Measurements from ENCODE around the gene FRK. TPM values are rescaled to one million over a fixed set of nuclear protein-coding genes. Genes with fewer than 3 reads are reported as not detected.
A peak's percentile ranks its signal among the peaks of the same experiment; 100 is the strongest.

FRK gene
- total RNA-seq, 2 donors from 2014 or later, result 0.02 to 0.05 TPM

- H3K9me3 Mint-ChIP-seq, result no peaks in the 10 kb centered on the region
- peaks cover 9% of the 10 kb centered on the region for H3K27me3 Mint-ChIP-seq (ENCODE audit: low read depth)
- no peaks in the 10 kb centered on the region for H3K4me1 Mint-ChIP-seq (ENCODE audit: low read depth)
- ATAC-seq (replicated peaks in 1 of 2) (no peak), DNase-seq (no peak)
- H3K4me3 Mint-ChIP-seq, result no peak overlapping the region
- H3K36me3 Mint-ChIP-seq (ENCODE audit: insufficient read depth in 2 of 2), result no peaks in the 10 kb centered on the region
- H3K27ac Mint-ChIP-seq, result no peak overlapping the region
Measured at GRCh38 chr6:116004841-116005815, 55.6 kb downstream of the FRK start.

GRCh38 chr6:116003668-116004067 lies 57.0 kb downstream of the FRK start:
- no peak for DNase-seq
- ATAC-seq (replicated peaks in 1 of 2), result no peak
- H3K36me3 Mint-ChIP-seq (ENCODE audit: insufficient read depth in 2 of 2), result no peaks in the 10 kb centered on the region
- H3K27me3 Mint-ChIP-seq (ENCODE audit: low read depth), result peaks cover 16% of the 10 kb centered on the region
- no peak overlapping the region for H3K4me3 Mint-ChIP-seq
- no peak overlapping the region for H3K27ac Mint-ChIP-seq
- H3K4me1 Mint-ChIP-seq (ENCODE audit: low read depth), result no peaks in the 10 kb centered on the region
- no peaks in the 10 kb centered on the region for H3K9me3 Mint-ChIP-seq

GRCh38 chr6:116002756-116003155 lies 57.9 kb downstream of the FRK start:
- Mint-ChIP-seq H3K4me3 (no peak overlapping the region), H3K27ac (no peak overlapping the region), H3K36me3 (ENCODE audit: insufficient read depth in 2 of 2) (no peaks in the 10 kb centered on the region), H3K4me1 (ENCODE audit: low read depth) (no peaks in the 10 kb centered on the region), H3K27me3 (ENCODE audit: low read depth) (peaks cover 23% of the 10 kb centered on the region), H3K9me3 (no peaks in the 10 kb centered on the region)
- ATAC-seq (replicated peaks in 1 of 2) (no peak), DNase-seq (no peak)

- Mint-ChIP-seq H3K27ac (no peak overlapping the region), H3K4me3 (no peak overlapping the region), H3K9me3 (no peaks in the 10 kb centered on the region), H3K36me3 (ENCODE audit: insufficient read depth in 2 of 2) (no peaks in the 10 kb centered on the region), H3K4me1 (ENCODE audit: low read depth) (no peaks in the 10 kb centered on the region), H3K27me3 (ENCODE audit: low read depth) (peaks cover 17% of the 10 kb centered on the region)
- DNase-seq (no peak), ATAC-seq (replicated peaks in 1 of 2) (no peak)
Measured at GRCh38 chr6:115999235-115999634, 61.5 kb downstream of the FRK start.

- Mint-ChIP-seq H3K4me3 (no peak overlapping the region), H3K36me3 (ENCODE audit: insufficient read depth in 2 of 2) (no peaks in the 10 kb centered on the region), H3K27ac (peak overlapping the region; percentile 1), H3K4me1 (ENCODE audit: low read depth) (no peaks in the 10 kb centered on the region), H3K27me3 (ENCODE audit: low read depth) (peaks cover 14% of the 10 kb centered on the region), H3K9me3 (no peaks in the 10 kb centered on the region)
- no peak for ATAC-seq (replicated peaks in 1 of 2)
- no peak for DNase-seq
Measured at GRCh38 chr6:115997990-115998585, 62.6 kb downstream of the FRK start.

GRCh38 chr6:115986026-115986425 lies 74.7 kb downstream of the FRK start:
- peaks cover 0 to 1% of the 10 kb centered on the region in 2 donors for H3K9me3 Mint-ChIP-seq
- no peaks in the 10 kb centered on the region for H3K27me3 Mint-ChIP-seq (ENCODE audit: low read depth)
- H3K4me3 Mint-ChIP-seq, result no peak overlapping the region
- H3K4me1 Mint-ChIP-seq (ENCODE audit: low read depth), result no peaks in the 10 kb centered on the region
- no peaks in the 10 kb centered on the region for H3K36me3 Mint-ChIP-seq (ENCODE audit: insufficient read depth in 2 of 2)
- ATAC-seq (replicated peaks in 1 of 2), result no peak
- DNase-seq, result no peak
- no peak overlapping the region for H3K27ac Mint-ChIP-seq

- no peak for DNase-seq
- no peak for ATAC-seq (replicated peaks in 1 of 2)
- no peaks in the 10 kb centered on the region for H3K9me3 Mint-ChIP-seq
- no peak overlapping the region for H3K27ac Mint-ChIP-seq
- H3K4me3 Mint-ChIP-seq, result no peak overlapping the region
- no peaks in the 10 kb centered on the region for H3K36me3 Mint-ChIP-seq (ENCODE audit: insufficient read depth in 2 of 2)
- no peaks in the 10 kb centered on the region for H3K27me3 Mint-ChIP-seq (ENCODE audit: low read depth)
- H3K4me1 Mint-ChIP-seq (ENCODE audit: low read depth), result no peaks in the 10 kb centered on the region
Measured at GRCh38 chr6:115984809-115985208, 75.9 kb downstream of the FRK start.

GRCh38 chr6:115983998-115984397 lies 76.7 kb downstream of the FRK start:
- Mint-ChIP-seq H3K27me3 (ENCODE audit: low read depth) (no peaks in the 10 kb centered on the region), H3K36me3 (ENCODE audit: insufficient read depth in 2 of 2) (no peaks in the 10 kb centered on the region), H3K4me3 (no peak overlapping the region), H3K4me1 (ENCODE audit: low read depth) (no peaks in the 10 kb centered on the region), H3K9me3 (no peaks in the 10 kb centered on the region), H3K27ac (no peak overlapping the region)
- ATAC-seq (replicated peaks in 1 of 2) (no peak), DNase-seq (no peak)

- Mint-ChIP-seq H3K4me1 (ENCODE audit: low read depth) (no peaks in the 10 kb centered on the region), H3K9me3 (no peaks in the 10 kb centered on the region), H3K4me3 (no peak overlapping the region), H3K36me3 (ENCODE audit: insufficient read depth in 2 of 2) (no peaks in the 10 kb centered on the region), H3K27me3 (ENCODE audit: low read depth) (no peaks in the 10 kb centered on the region), H3K27ac (no peak overlapping the region)
- DNase-seq (no peak), ATAC-seq (replicated peaks in 1 of 2) (no peak)
Measured at GRCh38 chr6:115982453-115982852, 78.2 kb downstream of the FRK start.

GRCh38 chr6:115977220-115977619 lies 83.5 kb downstream of the FRK start:
- Mint-ChIP-seq H3K27me3 (ENCODE audit: low read depth) (peaks cover 10% of the 10 kb centered on the region), H3K36me3 (ENCODE audit: insufficient read depth in 2 of 2) (no peaks in the 10 kb centered on the region), H3K27ac (no peak overlapping the region), H3K4me3 (no peak overlapping the region), H3K9me3 (no peaks in the 10 kb centered on the region), H3K4me1 (ENCODE audit: low read depth) (no peaks in the 10 kb centered on the region)
- ATAC-seq (replicated peaks in 1 of 2) (no peak), DNase-seq (no peak)

- H3K27ac Mint-ChIP-seq, result no peak overlapping the region
Measured at GRCh38 chr6:115976321-115976870, 84.3 kb downstream of the FRK start.

GRCh38 chr6:115972679-115973078 lies 88.0 kb downstream of the FRK start:
- H3K27me3 Mint-ChIP-seq (ENCODE audit: low read depth), result peaks cover 13% of the 10 kb centered on the region
- no peaks in the 10 kb centered on the region for H3K36me3 Mint-ChIP-seq (ENCODE audit: insufficient read depth in 2 of 2)
- no peak overlapping the region for H3K27ac Mint-ChIP-seq
- H3K4me1 Mint-ChIP-seq (ENCODE audit: low read depth), result no peaks in the 10 kb centered on the region
- no peak for ATAC-seq (replicated peaks in 1 of 2)
- no peak for DNase-seq
- no peak overlapping the region for H3K4me3 Mint-ChIP-seq
- H3K9me3 Mint-ChIP-seq, result no peaks in the 10 kb centered on the region

More at GRCh38 chr6:115976321-115976870, 84.3 kb downstream of the FRK start:
- no peak overlapping the region for H3K4me3 Mint-ChIP-seq
- peaks cover 10% of the 10 kb centered on the region for H3K27me3 Mint-ChIP-seq (ENCODE audit: low read depth)
- ATAC-seq (replicated peaks in 1 of 2), result no peak
- no peaks in the 10 kb centered on the region for H3K9me3 Mint-ChIP-seq
- H3K4me1 Mint-ChIP-seq (ENCODE audit: low read depth), result no peaks in the 10 kb centered on the region
- no peak for DNase-seq
- H3K36me3 Mint-ChIP-seq (ENCODE audit: insufficient read depth in 2 of 2), result no peaks in the 10 kb centered on the region

GRCh38 chr6:115971785-115972184 lies 88.9 kb downstream of the FRK start:
- no peaks in the 10 kb centered on the region for H3K9me3 Mint-ChIP-seq
- DNase-seq, result no peak

More at GRCh38 chr6:115971785-115972184, 88.9 kb downstream of the FRK start:
- no peak overlapping the region for H3K27ac Mint-ChIP-seq
- H3K27me3 Mint-ChIP-seq (ENCODE audit: low read depth), result peaks cover 8% of the 10 kb centered on the region
- H3K4me1 Mint-ChIP-seq (ENCODE audit: low read depth), result no peaks in the 10 kb centered on the region
- no peaks in the 10 kb centered on the region for H3K36me3 Mint-ChIP-seq (ENCODE audit: insufficient read depth in 2 of 2)
- no peak overlapping the region for H3K4me3 Mint-ChIP-seq
- ATAC-seq (replicated peaks in 1 of 2), result no peak

All from activated T-cell treated with anti-CD3 and anti-CD28 coated beads, Interleukin-2, amount 50 U/mL, for 72 hours (primary cell).